Aorta (tissue), 5 donors: ENCODE measurements around the gene NXN. TPM values are rescaled to one million over a fixed set of nuclear protein-coding genes. Genes with fewer than 3 reads are reported as not detected.
"Not testable (repeated sequence)": the region's sequence is repeated elsewhere in the genome, so short reads cannot be mapped to it uniquely, and the experiment has no call there.

Experiments used
- ATAC-seq: fragments of 200-7000 bp; cut with Tn5 transposase; one replicate; pipeline ENCODE4 v1.9.1; 2022; ENCODE audit warnings: moderate library complexity; ENCODE audit not compliant: low FRiP score
- DNase-seq, 2 donors: peaks; one replicate each; pipeline ENCODE4 v3.0.0-alpha.2; 2020
- H3K27ac ChIP-seq, 2 donors: one replicate each; pipeline ENCODE4 v1.5.1; 2013; ENCODE audit warnings: low read length in 2 of 2, mild to moderate bottlenecking in 2 of 2, moderate library complexity in 2 of 2, control low read depth in 1 of 2, inconsistent platforms in 1 of 2, low read depth in 1 of 2
- H3K27me3 ChIP-seq, 2 donors: one replicate each; pipeline ENCODE4 v1.6.1; 2013; ENCODE audit warnings: control low read depth in 1 of 2, low read length in 1 of 2, mild to moderate bottlenecking in 1 of 2, moderate library complexity in 1 of 2; ENCODE audit not compliant: insufficient read depth in 2 of 2, control insufficient read depth in 1 of 2
- H3K36me3 ChIP-seq, 2 donors: one replicate each; pipeline ENCODE4 v1.6.1; 2013; ENCODE audit warnings: control low read depth in 1 of 2, low read length in 1 of 2, mild to moderate bottlenecking in 1 of 2; ENCODE audit not compliant: insufficient read depth in 2 of 2, control insufficient read depth in 1 of 2
- H3K4me1 ChIP-seq, 2 donors: one replicate each; pipeline ENCODE4 v1.6.1; 2013; ENCODE audit warnings: low read length in 2 of 2, control low read depth in 1 of 2, mild to moderate bottlenecking in 1 of 2, moderate library complexity in 1 of 2; ENCODE audit not compliant: insufficient read depth in 2 of 2, control insufficient read depth in 1 of 2
- H3K4me3 ChIP-seq, 2 donors: one replicate each; pipeline ENCODE4 v1.5.1; 2013; ENCODE audit warnings: low read length in 2 of 2, control low read depth in 1 of 2, mild to moderate bottlenecking in 1 of 2
- H3K9me3 ChIP-seq: one replicate; pipeline ENCODE4 v1.6.1; 2013; ENCODE audit warnings: mild to moderate bottlenecking, low read length; ENCODE audit not compliant: control insufficient read depth
- WGBS, 2 donors: extraction: QIAGEN DNeasy Blood & Tissue Kit; methylation state at CpG; one replicate each; pipeline ENCODE4 v1.1.7; 2013; 5-methylcytosine and 5-hydroxymethylcytosine counted together
- intact Hi-C, 2 donors: fragments of 100-400 bp; cut with DNase I; formaldehyde crosslinking; loops; one replicate each; pipeline versions ENCODE4 v1.14.2 to v1.15.0; 2022
- polyA plus RNA-seq, 2 donors: library from polyadenylated mRNA; stranded (reverse); fragments of 200-250 nt; gene quantifications; one replicate each; pipeline ENCODE4 v1.2.3, GENCODE V29; 2013
- total RNA-seq, 2 donors: library from RNA; stranded (reverse); fragmentation: NEBNext Ultra II Directional; extraction: Animal tissue kit (Norgen Biotek cat#: 25700); gene quantifications; one replicate each; pipeline ENCODE4 v1.2.1, GENCODE V29; 2021
- donor health status: healthy with polysubstance abuse.
- donor health status: Bipolar disorder and iron deficiency.
- donor health status: DM: no; HTN: no; CAD: no.
- donor health status: DM: no; HTN: no; CAD: no.
- donor health status: DM: yes; HTN: yes; CAD: no.

NXN gene
- total and polyA plus RNA-seq, 4 donors = 13.0 to 41.0 (median 21.9) TPM

GRCh38 chr17:846901-847843, 132.4 kb downstream of the NXN start:
- DNase-seq = no peak
- Histone ChIP-seq H3K9me3 (no peaks in the 10 kb centered on the region), H3K27ac (peak overlapping the region; percentile 1 to 28), H3K27me3 (no peaks in the 10 kb centered on the region), H3K4me1 (no peaks in the 10 kb centered on the region), H3K4me3 (peak overlapping the region; percentile 11 to 42), H3K36me3 (no peaks in the 10 kb centered on the region)
- peak; percentile 64 for ATAC-seq
- intact Hi-C loops = no loop called here
- WGBS, 2 donors = 5 to 7% methylated on average over 32 of the region's 32 CpGs

- Histone ChIP-seq H3K36me3 (no peaks in the 10 kb centered on the region), H3K9me3 (no peaks in the 10 kb centered on the region), H3K27me3 (no peaks in the 10 kb centered on the region), H3K27ac (no peak overlapping the region), H3K4me3 (no peak overlapping the region), H3K4me1 (no peaks in the 10 kb centered on the region)
- WGBS, 2 donors = 77 to 85% methylated on average over 33 of the region's 33 CpGs
- intact Hi-C loops = no loop called here
- DNase-seq = no peak
- peak; percentile 70 for ATAC-seq
Observed at GRCh38 chr17:841313-841712, 138.3 kb downstream of the NXN start.

GRCh38 chr17:838486-838885, 141.1 kb downstream of the NXN start:
- Histone ChIP-seq H3K4me3 (no peak overlapping the region), H3K27me3 (no peaks in the 10 kb centered on the region), H3K9me3 (no peaks in the 10 kb centered on the region), H3K4me1 (no peaks in the 10 kb centered on the region), H3K27ac (no peak overlapping the region), H3K36me3 (no peaks in the 10 kb centered on the region)
- ATAC-seq (no peak), DNase-seq (no peak)
- 91% methylated on average over 11 of the region's 11 CpGs for WGBS, 2 donors
- intact Hi-C loops = no loop called here

- WGBS, 2 donors = 50 to 56% methylated on average over 9 of the region's 9 CpGs
- Histone ChIP-seq H3K27me3 (no peaks in the 10 kb centered on the region), H3K4me3 (no peak overlapping the region), H3K4me1 (no peaks in the 10 kb centered on the region), H3K27ac (peak overlapping the region in 1 of 2 donors; percentile 58), H3K36me3 (no peaks in the 10 kb centered on the region), H3K9me3 (no peaks in the 10 kb centered on the region)
- intact Hi-C loops = no loop called here
- DNase-seq (no peak), ATAC-seq (no peak)
Observed at GRCh38 chr17:836151-836550, 143.4 kb downstream of the NXN start.

DNA sequence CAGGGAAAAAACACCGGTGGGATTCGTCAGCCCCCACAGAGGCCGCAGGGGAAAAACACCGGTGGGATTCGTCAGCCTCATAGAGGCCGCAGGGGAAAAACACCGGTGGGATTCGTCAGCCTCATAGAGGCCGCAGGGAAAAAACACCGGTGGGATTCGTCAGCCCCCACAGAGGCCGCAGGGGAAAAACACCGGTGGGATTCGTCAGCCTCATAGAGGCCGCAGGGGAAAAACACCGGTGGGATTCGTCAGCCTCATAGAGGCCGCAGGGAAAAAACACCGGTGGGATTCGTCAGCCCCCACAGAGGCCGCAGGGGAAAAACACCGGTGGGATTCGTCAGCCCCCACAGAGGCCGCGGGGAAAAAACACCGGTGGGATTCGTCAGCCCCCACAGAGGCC, 143.9 kb downstream of the NXN start:
- H3K9me3 ChIP-seq, H3K36me3 ChIP-seq, intact Hi-C loops, H3K27me3 ChIP-seq, DNase-seq, H3K4me3 ChIP-seq, H3K4me1 ChIP-seq, ATAC-seq: not testable (repeated sequence)
- peak overlapping the region in 1 of 2 donors; percentile 58 for H3K27ac ChIP-seq
- WGBS, 2 donors = 25 to 79% methylated on average over 4 to 12 of the region's 27 CpGs

- peak in 1 of 2 donors; percentile 70 for DNase-seq
Observed at GRCh38 chr17:835263-835662, 144.3 kb downstream of the NXN start.

GRCh38 chr17:834136-834535, 145.4 kb downstream of the NXN start:
- no peak overlapping the region for H3K4me3 ChIP-seq
- ATAC-seq (no peak), DNase-seq (no peak)
- H3K4me1 ChIP-seq = no peaks in the 10 kb centered on the region
- intact Hi-C loops = no loop called here
- no peaks in the 10 kb centered on the region for H3K36me3 ChIP-seq
- WGBS, 2 donors = 75 to 90% methylated on average over 6 of the region's 6 CpGs
- no peaks in the 10 kb centered on the region for H3K9me3 ChIP-seq
- H3K27ac ChIP-seq = no peak overlapping the region
- H3K27me3 ChIP-seq = no peaks in the 10 kb centered on the region

More at GRCh38 chr17:835263-835662, 144.3 kb downstream of the NXN start:
- intact Hi-C loops = no loop called here
- no peaks in the 10 kb centered on the region for H3K4me1 ChIP-seq
- no peaks in the 10 kb centered on the region for H3K9me3 ChIP-seq
- 2 to 5% methylated on average over 9 of the region's 9 CpGs for WGBS, 2 donors
- H3K27ac ChIP-seq = no peak overlapping the region
- H3K36me3 ChIP-seq = no peaks in the 10 kb centered on the region
- no peak overlapping the region for H3K4me3 ChIP-seq
- peak; percentile 60 for ATAC-seq
- no peaks in the 10 kb centered on the region for H3K27me3 ChIP-seq

GRCh38 chr17:830950-831349, 148.6 kb downstream of the NXN start:
- Histone ChIP-seq H3K9me3 (no peaks in the 10 kb centered on the region), H3K27me3 (no peaks in the 10 kb centered on the region), H3K36me3 (no peaks in the 10 kb centered on the region), H3K4me1 (no peaks in the 10 kb centered on the region), H3K27ac (no peak overlapping the region), H3K4me3 (no peak overlapping the region)
- DNase-seq (no peak), ATAC-seq (no peak)
- 90 to 94% methylated on average over 7 of the region's 7 CpGs for WGBS, 2 donors
- intact Hi-C loops = no loop called here

- intact Hi-C loops = no loop called here
- no peak overlapping the region for H3K4me3 ChIP-seq
- no peaks in the 10 kb centered on the region for H3K4me1 ChIP-seq
- H3K9me3 ChIP-seq = no peaks in the 10 kb centered on the region
- no peak overlapping the region for H3K27ac ChIP-seq
- no peak for DNase-seq
- WGBS, 2 donors = 84 to 86% methylated on average over 19 of the region's 19 CpGs
- no peaks in the 10 kb centered on the region for H3K36me3 ChIP-seq
- ATAC-seq = no peak
- no peaks in the 10 kb centered on the region for H3K27me3 ChIP-seq
Observed at GRCh38 chr17:830381-830780, 149.2 kb downstream of the NXN start.
